Esophagus muscularis mucosa (tissue), 4 donors: Measurements from ENCODE around the gene NCOA7. TPM values are rescaled to one million over a fixed set of nuclear protein-coding genes. Genes with fewer than 3 reads are reported as not detected.

Source experiments
- DNase-seq: peaks from one replicate; pipeline ENCODE4 v3.0.0-alpha.2; 2017; ENCODE audit errors: extremely low spot score
- H3K27ac ChIP-seq, 4 donors: fragments of 200-600 bp; sonication (generic); replicated peaks in 1 of 4; 1 replicate in 3 of 4; 2 replicates in 1 of 4; pipeline ENCODE4 v1.5.1; 2016 to 2019; ENCODE audit warnings: mild to moderate bottlenecking in 1 of 4
- H3K27me3 ChIP-seq, 4 donors: fragments of 200-600 bp; sonication (generic); one replicate each; pipeline versions ENCODE4 v1.5.1 to v1.6.0; 2016 to 2019
- H3K36me3 ChIP-seq, 4 donors: fragments of 200-600 bp; sonication (generic); one replicate each; pipeline ENCODE4 v1.5.1; 2016 to 2019
- H3K4me1 ChIP-seq, 4 donors: fragments of 200-600 bp; sonication (generic); one replicate each; pipeline ENCODE4 v1.5.1; 2016 to 2019
- H3K4me3 ChIP-seq, 4 donors: fragments of 200-600 bp; sonication (generic); 1 replicate in 2 of 4; 2 replicates in 2 of 4; pipeline ENCODE4 v1.5.1; 2016 to 2019; ENCODE audit warnings: mild to moderate bottlenecking in 4 of 4, moderate library complexity in 1 of 4
- H3K9me3 ChIP-seq, 4 donors: fragments of 200-600 bp; sonication (generic); 1 replicate in 3 of 4; 2 replicates in 1 of 4; pipeline ENCODE4 v1.5.1; 2016 to 2019
- CTCF ChIP-seq, 3 experiments: fragments of 200-600 bp in 2 of 3; fragments of 450-650 bp in 1 of 3; sonication (generic) in 2 of 3; IDR thresholded peaks; one replicate each; pipeline ENCODE4 v1.5.1; 2017 to 2019; ENCODE audit warnings: antibody characterized with exemption in 3 of 3, mild to moderate bottlenecking in 2 of 3, moderate library complexity in 1 of 3
- EP300 ChIP-seq: sonication (generic); formaldehyde crosslinking; IDR thresholded peaks from one replicate; pipeline ENCODE4 v1.6.1; 2017; ENCODE audit warnings: antibody characterized with exemption
- POLR2A ChIP-seq: fragments of 450-650 bp; IDR thresholded peaks from one replicate; pipeline ENCODE4 v1.6.1; 2017; ENCODE audit warnings: antibody characterized with exemption, moderate library complexity, mild to moderate bottlenecking, low read depth
- POLR2AphosphoS5 ChIP-seq, 2 donors: sonication (generic); formaldehyde crosslinking; IDR thresholded peaks; one replicate each; pipeline ENCODE4 v1.6.1; 2017; ENCODE audit warnings: antibody characterized with exemption in 2 of 2
- WGBS: methylation state at CpG from one replicate; pipeline ENCODE4 v1.1.5; 2018; 5-methylcytosine and 5-hydroxymethylcytosine counted together
- intact Hi-C: fragments of 100-400 bp; cut with DNase I; formaldehyde crosslinking; loops from one replicate; pipeline ENCODE4 v1.15.1; 2023
- total RNA-seq, 4 donors: library from RNA; depleted of rRNA; stranded (reverse); fragments of >200 nt; gene quantifications; one replicate each; pipeline versions ENCODE4 v1.1.0 to v1.2.1, GENCODE V29; 2016

NCOA7 gene
- total RNA-seq, 4 donors from 2014 or later = 15.4 to 29.0 (median 19.9) TPM

- Histone ChIP-seq H3K27ac (peak overlapping the region; percentile 89 to 94 (median 93)), H3K27me3 (peaks cover 0 to 8% (median 0%) of the 10 kb centered on the region in 4 donors), H3K4me3 (peak overlapping the region; percentile 76 to 98 (median 94))
Observed at GRCh38 chr6:125957391-125957693, 166.6 kb downstream of the NCOA7 start.

GRCh38 chr6:125957845-125958244 lies 167.1 kb downstream of the NCOA7 start:
- Histone ChIP-seq H3K9me3 (no peaks in the 10 kb centered on the region), H3K36me3 (peaks cover 0 to 5% (median 0%) of the 10 kb centered on the region in 4 donors), H3K4me3 (peak overlapping the region; percentile 76 to 98 (median 94)), H3K4me1 (peaks cover 10 to 33% (median 28%) of the 10 kb centered on the region in 4 donors), H3K27me3 (peaks cover 0 to 7% (median 0%) of the 10 kb centered on the region in 4 donors), H3K27ac (peak overlapping the region; percentile 89 to 94 (median 93))
- intact Hi-C loops = loop anchor here (2.0 to 10.0 kb wide), 2 partner anchors 169 to 653 kb away; partner anchors contain the start of gene HDDC2
- 38% methylated on average over 4 of the region's 4 CpGs for WGBS
- no peak for DNase-seq
- no peak for TF ChIP-seq POLR2A
- TF ChIP-seq POLR2AphosphoS5 (IDR thresholded peaks at IDR 0.05) = no peak
- TF ChIP-seq EP300 = no peak
- TF ChIP-seq CTCF (IDR thresholded peaks at IDR 0.05) = no peak

More at GRCh38 chr6:125957391-125957693, 166.6 kb downstream of the NCOA7 start:
- H3K4me1 ChIP-seq = peaks cover 10 to 33% (median 28%) of the 10 kb centered on the region in 4 donors
- 2% methylated on average over 3 of the region's 3 CpGs for WGBS
- H3K36me3 ChIP-seq = peaks cover 0 to 5% (median 0%) of the 10 kb centered on the region in 4 donors
- TF ChIP-seq EP300 (no peak), CTCF (IDR thresholded peaks at IDR 0.05) (no peak), POLR2AphosphoS5 (IDR thresholded peaks at IDR 0.05) (no peak), POLR2A (no peak)
- H3K9me3 ChIP-seq = no peaks in the 10 kb centered on the region
- no peak for DNase-seq
- intact Hi-C loops = loop anchor here (2.0 to 10.0 kb wide), 2 partner anchors 169 to 653 kb away; partner anchors contain the start of gene HDDC2

- TF ChIP-seq POLR2A = no peak
- TF ChIP-seq POLR2AphosphoS5 (IDR thresholded peaks at IDR 0.05) = no peak
- no peak for TF ChIP-seq EP300
- TF ChIP-seq CTCF (IDR thresholded peaks at IDR 0.05) = no peak
- H3K9me3 ChIP-seq = no peaks in the 10 kb centered on the region
- no peak for DNase-seq
- peaks cover 10 to 33% (median 28%) of the 10 kb centered on the region in 4 donors for H3K4me1 ChIP-seq
- 94% methylated on average over 4 of the region's 4 CpGs for WGBS
- intact Hi-C loops = loop anchor here (10.0 kb wide), 1 partner anchor 654 kb away; the partner anchor contains the start of gene HDDC2
- peaks cover 0 to 5% (median 0%) of the 10 kb centered on the region in 4 donors for H3K36me3 ChIP-seq
- no peak overlapping the region for H3K4me3 ChIP-seq
- no peaks in the 10 kb centered on the region for H3K27me3 ChIP-seq
- H3K27ac ChIP-seq = no peak overlapping the region
Observed at GRCh38 chr6:125959041-125959440, 168.3 kb downstream of the NCOA7 start.

GRCh38 chr6:125961117-125961516 lies 170.4 kb downstream of the NCOA7 start:
- H3K9me3 ChIP-seq = no peaks in the 10 kb centered on the region
- H3K4me1 ChIP-seq = peaks cover 6 to 30% (median 25%) of the 10 kb centered on the region in 4 donors
- intact Hi-C loops = no loop called here
- no peak for TF ChIP-seq CTCF (IDR thresholded peaks at IDR 0.05)
- no peak for TF ChIP-seq EP300
- TF ChIP-seq POLR2AphosphoS5 (IDR thresholded peaks at IDR 0.05) = no peak
- no peak for TF ChIP-seq POLR2A
- H3K27ac ChIP-seq = no peak overlapping the region
- H3K27me3 ChIP-seq = no peaks in the 10 kb centered on the region
- H3K36me3 ChIP-seq = peaks cover 0 to 5% (median 0%) of the 10 kb centered on the region in 4 donors
- no peak overlapping the region for H3K4me3 ChIP-seq
- 90% methylated on average over 3 of the region's 3 CpGs for WGBS
- no peak for DNase-seq
